HFF-Myc (cell line): ENCODE results near the gene METTL18.

Experiments used
- DNase-seq: peaks from one replicate; pipeline ENCODE4 v3.0.0-alpha.2; 2011; ENCODE audit warnings: low read depth; ENCODE audit errors: extremely low read depth
- H3K4me3 ChIP-seq: replicated peaks from 2 replicates; pipeline ENCODE4 v1.5.1; 2011; ENCODE audit warnings: low read depth, mild to moderate bottlenecking, control low read depth, low read length
- CTCF ChIP-seq: IDR thresholded peaks from 2 replicates; pipeline ENCODE4 v1.5.1; 2012; ENCODE audit warnings: mild to moderate bottlenecking, low read depth, low read length, control low read depth; ENCODE audit errors: missing control alignments

The METTL18 gene

DNA sequence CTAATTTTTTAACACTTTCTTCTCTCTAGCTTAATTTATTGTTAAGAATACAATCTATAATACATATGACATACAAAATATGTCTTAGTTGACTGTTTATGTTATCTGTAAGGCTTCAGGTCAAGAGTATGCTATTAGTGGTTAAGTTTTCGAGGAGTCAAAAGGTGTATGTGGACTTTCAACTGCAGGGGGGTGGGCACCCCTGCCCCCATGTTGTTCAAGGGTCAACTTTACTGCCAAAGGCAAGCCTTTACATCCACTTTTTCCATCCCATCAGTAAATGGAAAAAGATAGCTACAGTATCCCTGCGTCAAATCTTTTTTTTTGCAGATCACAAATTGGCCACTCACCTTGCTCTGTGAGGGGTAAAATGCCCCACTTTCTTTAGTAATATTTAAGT, 6.3 kb downstream of the METTL18 start:
- no peak for DNase-seq
- H3K4me3 ChIP-seq = no peak overlapping the region
- no peak for TF ChIP-seq CTCF

DNA sequence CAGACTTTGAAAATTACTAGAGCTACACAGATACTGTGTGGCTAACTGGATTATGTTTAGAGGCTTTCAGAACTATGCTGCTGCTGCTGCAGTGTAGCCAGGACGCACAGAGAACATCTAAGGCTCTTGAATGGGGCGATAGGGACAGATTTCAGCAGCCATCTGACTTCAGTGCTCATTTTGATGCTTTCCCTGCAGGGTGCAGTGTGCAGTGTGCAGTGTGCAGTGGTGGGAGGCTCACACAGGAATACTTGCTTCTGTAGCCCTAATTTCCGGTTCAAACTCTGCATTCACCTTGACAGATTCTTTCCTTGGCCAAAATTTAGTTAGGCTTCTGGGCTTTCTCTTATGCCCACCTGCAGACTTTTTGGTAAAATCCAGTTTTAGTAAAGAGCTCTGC, 7.7 kb downstream of the METTL18 start:
- TF ChIP-seq CTCF = no peak

DNA sequence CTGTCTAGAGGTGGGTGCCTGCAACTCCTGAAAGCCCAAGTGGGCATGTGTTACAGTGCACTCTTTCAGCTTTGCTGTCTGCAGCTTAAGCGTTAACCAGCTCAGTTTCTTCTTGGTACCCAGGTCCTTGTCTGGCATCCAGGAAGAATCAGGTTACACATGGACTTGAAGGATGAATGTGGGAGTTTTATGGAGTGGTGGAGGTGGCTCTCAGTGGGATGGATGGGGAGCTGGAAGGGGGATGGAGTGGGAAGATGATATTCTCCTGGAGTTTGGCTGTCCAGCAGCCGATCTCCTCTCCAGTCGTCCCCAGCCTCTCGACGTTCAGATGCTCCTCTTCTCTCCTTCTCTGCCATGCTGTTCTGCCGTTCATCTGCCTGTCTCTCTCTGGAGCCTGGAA, 9.4 kb downstream of the METTL18 start:
- no peak for DNase-seq
- no peak for TF ChIP-seq CTCF
- H3K4me3 ChIP-seq = no peak overlapping the region

More for the DNA sequence above, 7.7 kb downstream of the METTL18 start:
- DNase-seq = no peak
- no peak overlapping the region for H3K4me3 ChIP-seq

DNA sequence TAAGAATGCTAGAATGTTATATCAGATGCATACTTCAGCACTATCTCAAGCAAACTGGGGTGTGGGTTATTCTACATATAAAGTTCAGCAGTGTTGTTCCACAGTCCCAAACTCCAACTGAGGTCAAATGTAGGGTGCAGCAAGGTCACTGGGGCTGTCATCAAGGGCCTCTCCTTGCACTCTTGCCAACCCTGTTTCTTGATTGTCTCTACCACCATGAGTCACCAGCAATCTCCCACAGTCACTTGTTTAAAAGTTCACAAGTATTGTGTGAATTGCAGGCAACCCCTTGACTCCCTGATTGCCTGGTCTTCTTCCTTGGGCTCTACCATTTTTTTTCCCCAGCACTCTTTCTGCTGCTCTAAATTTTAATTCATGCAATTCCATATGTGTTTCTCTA, 10.6 kb downstream of the METTL18 start:
- no peak for DNase-seq
- TF ChIP-seq CTCF = no peak
- H3K4me3 ChIP-seq = no peak overlapping the region

GRCh38 chr1:169782596-169782995, 12.1 kb downstream of the METTL18 start:
- no peak overlapping the region for H3K4me3 ChIP-seq
- no peak for DNase-seq
- no peak for TF ChIP-seq CTCF

DNA sequence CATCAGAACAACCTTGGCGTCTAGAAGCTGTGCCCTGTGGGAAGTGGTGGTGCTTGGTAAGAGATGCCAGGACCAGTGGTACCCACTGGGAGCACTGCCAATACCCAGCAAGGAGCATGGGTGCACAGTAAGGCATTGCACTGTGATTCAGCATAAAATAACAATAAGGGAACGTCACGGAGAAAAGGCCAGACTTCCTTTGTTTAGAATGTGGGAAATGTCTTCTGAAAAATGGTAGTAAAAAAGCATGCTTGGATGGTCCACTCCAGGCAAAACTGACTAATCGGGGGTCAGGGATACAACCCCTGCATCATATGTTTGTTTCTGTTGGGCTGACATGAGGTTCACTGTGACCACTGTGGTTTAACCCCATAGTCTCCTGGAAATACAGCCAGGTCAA, 14.7 kb downstream of the METTL18 start:
- DNase-seq = peak; percentile 11
- no peak overlapping the region for H3K4me3 ChIP-seq
- TF ChIP-seq CTCF = no peak

DNA sequence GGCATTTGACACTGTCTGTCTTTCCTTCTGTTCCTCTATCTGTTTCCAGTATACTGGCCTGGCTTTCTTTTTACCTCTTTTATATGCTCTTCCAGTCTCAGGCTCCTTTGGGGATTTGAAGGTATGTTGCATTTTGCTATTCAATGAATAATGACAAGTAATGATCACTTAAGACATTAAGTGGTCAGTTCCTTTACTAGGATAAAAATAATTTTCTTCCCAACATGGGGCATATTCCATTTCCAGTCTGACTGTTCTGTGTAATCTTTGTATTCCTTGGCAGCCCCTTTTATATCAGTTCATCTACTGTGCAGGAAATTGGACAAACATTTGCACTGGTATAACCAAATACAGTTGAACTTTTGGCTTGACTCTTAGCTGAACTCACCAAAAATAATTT, 15.6 kb downstream of the METTL18 start:
- no peak for TF ChIP-seq CTCF
- no peak for DNase-seq
- H3K4me3 ChIP-seq = no peak overlapping the region
